Neural progenitor cell (in vitro differentiated cells): ENCODE data around the gene FER1L5. TPM values are rescaled to one million over a fixed set of nuclear protein-coding genes. Genes with fewer than 3 reads are reported as not detected.
A peak's percentile ranks its signal among the peaks of the same experiment; 100 is the strongest.

Experiments
- DNase-seq: peaks from one replicate; pipeline ENCODE4 v3.0.0-alpha.2; 2016; ENCODE audit warnings: low spot score
- H2AFZ ChIP-seq: fragments of 200-600 bp; sonication (generic); replicated peaks from 2 replicates; pipeline ENCODE4 v1.6.1; 2016; ENCODE audit warnings: antibody characterized with exemption
- H3F3A ChIP-seq: fragments of 200-600 bp; sonication (generic); 2 replicates; pipeline ENCODE4 v1.6.1; 2016; ENCODE audit warnings: antibody characterized with exemption, low read depth
- H3K27ac ChIP-seq: fragments of 200-600 bp; sonication (generic); 2 replicates; pipeline ENCODE4 v1.5.1; 2016; ENCODE audit warnings: mild to moderate bottlenecking
- H3K27me3 ChIP-seq: fragments of 200-600 bp; sonication (generic); 2 replicates; pipeline ENCODE4 v1.6.1; 2016; ENCODE audit warnings: mild to moderate bottlenecking, moderate library complexity
- H3K36me3 ChIP-seq: fragments of 200-600 bp; sonication (generic); 2 replicates; pipeline ENCODE4 v1.5.1; 2016
- H3K4me1 ChIP-seq: fragments of 200-600 bp; sonication (generic); 2 replicates; pipeline ENCODE4 v1.6.1; 2016; ENCODE audit warnings: mixed run types
- H3K4me2 ChIP-seq: fragments of 200-600 bp; sonication (generic); 2 replicates; pipeline ENCODE4 v1.6.1; 2016
- H3K4me3 ChIP-seq: fragments of 200-600 bp; sonication (generic); 2 replicates; pipeline ENCODE4 v1.5.1; 2016
- H3K79me2 ChIP-seq: fragments of 200-600 bp; sonication (generic); 2 replicates; pipeline ENCODE4 v1.6.1; 2016; ENCODE audit warnings: low read depth
- H3K9ac ChIP-seq: fragments of 200-600 bp; sonication (generic); 2 replicates; pipeline ENCODE4 v1.6.1; 2016
- H3K9me3 ChIP-seq: fragments of 200-600 bp; sonication (generic); 2 replicates; pipeline ENCODE4 v1.5.1; 2016; ENCODE audit warnings: low read depth
- H4K20me1 ChIP-seq: fragments of 200-600 bp; sonication (generic); 2 replicates; pipeline ENCODE4 v1.6.1; 2016; ENCODE audit warnings: low read depth
- H3K27ac Mint-ChIP-seq: 3 replicates; pipeline ENCODE4 v1.8.0; 2021; ENCODE audit warnings: mixed read lengths
- H3K27me3 Mint-ChIP-seq: 2 replicates; pipeline ENCODE4 v1.8.0; 2022; ENCODE audit warnings: low read depth, mild to moderate bottlenecking, inconsistent platforms, moderate library complexity, mixed read lengths; ENCODE audit not compliant: insufficient read depth
- H3K36me3 Mint-ChIP-seq: 3 replicates; pipeline ENCODE4 v1.8.0; 2021; ENCODE audit warnings: mixed read lengths
- H3K4me1 Mint-ChIP-seq: 3 replicates; pipeline ENCODE4 v1.8.0; 2021; ENCODE audit warnings: mixed read lengths
- H3K4me3 Mint-ChIP-seq: 3 replicates; pipeline ENCODE4 v1.8.0; 2021; ENCODE audit warnings: mild to moderate bottlenecking, moderate library complexity, mixed read lengths
- H3K9me3 Mint-ChIP-seq: 3 replicates; pipeline ENCODE4 v1.8.0; 2020; ENCODE audit warnings: mixed read lengths
- CTCF ChIP-seq: fragments of 200-600 bp; sonication (generic); IDR thresholded peaks from 2 replicates; pipeline ENCODE4 v1.5.1; 2017; ENCODE audit warnings: antibody characterized with exemption, mild to moderate bottlenecking
- EZH2 ChIP-seq: fragments of 200-600 bp; sonication (generic); IDR thresholded peaks from 2 replicates; pipeline ENCODE4 v1.6.1; 2017; ENCODE audit warnings: antibody characterized with exemption, mild to moderate bottlenecking, moderate library complexity
- EZH2phosphoT487 ChIP-seq: fragments of 200-600 bp; sonication (generic); IDR thresholded peaks from 2 replicates; pipeline ENCODE4 v1.6.1; 2017; ENCODE audit warnings: antibody characterized with exemption
- total RNA-seq: library from RNA; depleted of rRNA; stranded (reverse); fragments of >200 nt; gene quantifications from 2 replicates; pipeline ENCODE4 v1.2.3, GENCODE V29; 2015; ENCODE audit warnings: low replicate concordance

Gene FER1L5
- total RNA-seq, 1 donor from 2014 or later, result 1.7 TPM

- H3K36me3 ChIP-seq, result no peaks in the 10 kb centered on the region
- H3F3A ChIP-seq, result no peaks in the 10 kb centered on the region
- H3K27me3 Mint-ChIP-seq, result peaks cover 5% of the 10 kb centered on the region
- no peak overlapping the region for H3K4me3 ChIP-seq
- no peak overlapping the region for H3K4me3 Mint-ChIP-seq
- TF ChIP-seq CTCF, result no peak
- TF ChIP-seq EZH2, result no peak
- TF ChIP-seq EZH2phosphoT487, result no peak
- peak overlapping the region; percentile 59 for H3K27ac Mint-ChIP-seq
- DNase-seq, result no peak
- no peaks in the 10 kb centered on the region for H3K9me3 Mint-ChIP-seq
- no peaks in the 10 kb centered on the region for H3K79me2 ChIP-seq
- no peaks in the 10 kb centered on the region for H3K9me3 ChIP-seq
- H3K27me3 ChIP-seq, result no peaks in the 10 kb centered on the region
- H3K36me3 Mint-ChIP-seq, result peaks cover 1% of the 10 kb centered on the region
- H4K20me1 ChIP-seq, result no peaks in the 10 kb centered on the region
- no peak overlapping the region for H2AFZ ChIP-seq
- H3K9ac ChIP-seq, result no peak overlapping the region
- H3K4me1 ChIP-seq, result no peaks in the 10 kb centered on the region
- H3K27ac ChIP-seq, result no peak overlapping the region
- H3K4me2 ChIP-seq, result no peak overlapping the region
- peaks cover 4% of the 10 kb centered on the region for H3K4me1 Mint-ChIP-seq
Measured at GRCh38 chr2:96663177-96663576, 20.6 kb downstream of the FER1L5 start.

- H2AFZ ChIP-seq, result no peak overlapping the region
- Mint-ChIP-seq H3K36me3 (no peaks in the 10 kb centered on the region), H3K4me3 (no peak overlapping the region), H3K9me3 (no peaks in the 10 kb centered on the region), H3K27me3 (peaks cover 5% of the 10 kb centered on the region), H3K4me1 (peaks cover 9% of the 10 kb centered on the region), H3K27ac (no peak overlapping the region)
- no peaks in the 10 kb centered on the region for H3F3A ChIP-seq
- H3K4me2 ChIP-seq, result no peak overlapping the region
- H3K36me3 ChIP-seq, result no peaks in the 10 kb centered on the region
- DNase-seq, result no peak
- H3K9ac ChIP-seq, result no peak overlapping the region
- no peaks in the 10 kb centered on the region for H4K20me1 ChIP-seq
- H3K79me2 ChIP-seq, result no peaks in the 10 kb centered on the region
- TF ChIP-seq EZH2phosphoT487 (no peak), CTCF (no peak), EZH2 (no peak)
- H3K27ac ChIP-seq, result no peak overlapping the region
- H3K27me3 ChIP-seq, result no peaks in the 10 kb centered on the region
- H3K9me3 ChIP-seq, result no peaks in the 10 kb centered on the region
- H3K4me3 ChIP-seq, result no peak overlapping the region
- no peaks in the 10 kb centered on the region for H3K4me1 ChIP-seq
Measured at GRCh38 chr2:96663829-96664228, 21.3 kb downstream of the FER1L5 start.

- no peak for DNase-seq
- Histone ChIP-seq H3K9me3 (no peaks in the 10 kb centered on the region), H3K36me3 (no peaks in the 10 kb centered on the region), H4K20me1 (no peaks in the 10 kb centered on the region), H3K27ac (no peak overlapping the region), H3K79me2 (no peaks in the 10 kb centered on the region), H2AFZ (no peak overlapping the region), H3K4me2 (no peak overlapping the region), H3K9ac (no peak overlapping the region), H3K4me3 (no peak overlapping the region), H3K4me1 (no peaks in the 10 kb centered on the region), H3K27me3 (no peaks in the 10 kb centered on the region), H3F3A (no peaks in the 10 kb centered on the region)
- H3K4me3 Mint-ChIP-seq, result no peak overlapping the region
- H3K9me3 Mint-ChIP-seq, result no peaks in the 10 kb centered on the region
- H3K27ac Mint-ChIP-seq, result no peak overlapping the region
- TF ChIP-seq EZH2 (no peak), CTCF (no peak), EZH2phosphoT487 (no peak)
- no peaks in the 10 kb centered on the region for H3K36me3 Mint-ChIP-seq
- peaks cover 5% of the 10 kb centered on the region for H3K27me3 Mint-ChIP-seq
- H3K4me1 Mint-ChIP-seq, result peaks cover 12% of the 10 kb centered on the region
Measured at GRCh38 chr2:96664366-96664925, 21.9 kb downstream of the FER1L5 start.
